PC-9 (cell line): ENCODE results near the gene ZCCHC7. TPM values are rescaled to one million over a fixed set of nuclear protein-coding genes. Genes with fewer than 3 reads are reported as not detected.
"Not testable (repeated sequence)": the region's sequence is repeated elsewhere in the genome, so short reads cannot be mapped to it uniquely, and the experiment has no call there.

Experiments used
- BruUV-seq: library from RNA; stranded (reverse); fragments of 400-500 nt; replicated peaks from 2 replicates; lab custom pipeline; 2021; lab: Mats Ljungman, UMichigan
- CTCF ChIA-PET: fragments of 300-600 bp; sonication (Branson Sonifier 250); formaldehyde crosslinking; loops from one replicate; lab custom pipeline; 2022; ENCODE audit warnings: antibody characterized with exemption; lab: Charles Lee
- POLR2A ChIA-PET: fragments of 300-600 bp; sonication (Branson Sonifier 250); formaldehyde crosslinking; loops from one replicate; lab custom pipeline; 2022; ENCODE audit warnings: antibody characterized with exemption; ENCODE audit not compliant: unreplicated experiment; lab: Charles Lee
- DNase-seq, 2 experiments: peaks; one replicate each; pipeline versions ENCODE4 v3.0.0 to v3.0.0-alpha.2; 2015 to 2022; ENCODE audit warnings: mixed read lengths in 1 of 2
- H2AFZ ChIP-seq: fragments of 200-600 bp; sonication (generic); 2 replicates; pipeline ENCODE4 v1.8.1; 2017; ENCODE audit warnings: antibody characterized with exemption
- H3F3A ChIP-seq: fragments of 200-600 bp; sonication (generic); 2 replicates; pipeline ENCODE4 v1.8.1; 2017; ENCODE audit warnings: antibody characterized with exemption, mild to moderate bottlenecking, low read depth; ENCODE audit not compliant: insufficient read depth
- H3K27ac ChIP-seq: fragments of 200-600 bp; sonication (generic); 2 replicates; pipeline ENCODE4 v1.6.1; 2016; ENCODE audit warnings: mixed run types
- H3K27me3 ChIP-seq: fragments of 200-600 bp; sonication (generic); 2 replicates; pipeline ENCODE4 v1.6.1; 2016; ENCODE audit warnings: low read depth, mixed run types; ENCODE audit not compliant: insufficient read depth
- H3K36me3 ChIP-seq: fragments of 200-600 bp; sonication (generic); 2 replicates; pipeline ENCODE4 v1.6.1; 2016; ENCODE audit warnings: low read depth, mixed run types
- H3K4me1 ChIP-seq: fragments of 200-600 bp; sonication (generic); replicated peaks from 2 replicates; pipeline ENCODE4 v1.6.1; 2016; ENCODE audit warnings: mixed run types; ENCODE audit not compliant: insufficient read depth
- H3K4me2 ChIP-seq: fragments of 200-600 bp; sonication (generic); 2 replicates; pipeline ENCODE4 v1.6.1; 2017; ENCODE audit warnings: mixed run types
- H3K4me3 ChIP-seq: fragments of 200-600 bp; sonication (generic); 2 replicates; pipeline ENCODE4 v1.6.1; 2016; ENCODE audit warnings: mixed run types
- H3K79me2 ChIP-seq: fragments of 200-600 bp; sonication (generic); 2 replicates; pipeline ENCODE4 v1.6.1; 2017; ENCODE audit warnings: low read depth, mixed run types
- H3K9me2 ChIP-seq: fragments of 200-600 bp; sonication (generic); 2 replicates; pipeline ENCODE4 v1.8.1; 2017; ENCODE audit warnings: mild to moderate bottlenecking; ENCODE audit not compliant: insufficient read depth
- H3K9me3 ChIP-seq: fragments of 200-600 bp; sonication (generic); 2 replicates; pipeline ENCODE4 v1.8.1; 2016; ENCODE audit warnings: low read depth; ENCODE audit not compliant: insufficient read depth
- H4K20me1 ChIP-seq: fragments of 200-600 bp; sonication (generic); 2 replicates; pipeline ENCODE4 v1.8.1; 2017; ENCODE audit not compliant: insufficient read depth
- EZH2 ChIP-seq: fragments of 200-600 bp; sonication (generic); IDR thresholded peaks from 2 replicates; pipeline ENCODE4 v1.8.0; 2017; ENCODE audit warnings: antibody characterized with exemption, low read depth
- intact Hi-C: fragments of 100-400 bp; cut with micrococcal nuclease; formaldehyde crosslinking; loops from one replicate; pipeline ENCODE4 v1.10.0; 2022; ENCODE audit not compliant: unreplicated experiment
- total RNA-seq: library from RNA; stranded (reverse); gene quantifications from 2 replicates; pipeline ENCODE4 v1.2.3, GENCODE V29; 2021
- TF ChIP-seq, protein P1 (sequence below): fragments of 200-600 bp; sonication (generic); conservative IDR thresholded peaks from 2 replicates; pipeline ENCODE4 v1.6.1; 2017; ENCODE audit warnings: mixed run types, antibody characterized with exemption, mild to moderate bottlenecking, moderate library complexity

Gene ZCCHC7
- total RNA-seq, 1 experiment from 2014 or later, result 15.9 TPM

DNA sequence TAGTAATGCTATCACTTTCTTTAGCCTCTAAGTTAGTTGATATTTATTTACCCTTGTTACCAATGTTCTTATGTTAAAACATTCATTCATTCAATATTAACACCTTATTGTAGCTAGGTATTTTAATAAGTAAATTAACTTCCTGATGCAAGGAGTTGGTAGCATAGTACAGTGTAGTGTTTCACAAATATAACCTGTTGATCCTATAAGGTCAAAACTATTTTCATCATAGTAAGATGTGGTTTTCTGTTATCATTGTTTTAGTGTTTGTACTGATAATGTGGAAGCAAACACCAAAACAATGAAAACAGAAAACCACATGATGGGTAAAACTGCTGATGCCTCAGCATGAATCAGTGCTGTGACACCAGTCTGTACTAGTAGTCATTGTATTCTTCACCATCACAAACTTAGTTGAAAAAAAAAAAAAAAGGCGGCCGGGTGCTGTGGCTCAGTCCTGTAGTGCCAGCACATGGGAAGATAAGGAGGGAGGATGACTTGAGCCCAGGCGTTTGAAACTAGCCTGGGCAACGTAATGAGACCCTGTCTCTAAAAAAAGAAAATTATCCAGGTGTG lies 36.5 kb downstream of the ZCCHC7 start:
- H3K9me2 ChIP-seq, result no peaks in the 10 kb centered on the region
- BruUV-seq, result no TSS peak
- POLR2A ChIA-PET, result no interaction called here
- H3K27ac ChIP-seq, result no peak overlapping the region
- TF ChIP-seq, protein P1, sequence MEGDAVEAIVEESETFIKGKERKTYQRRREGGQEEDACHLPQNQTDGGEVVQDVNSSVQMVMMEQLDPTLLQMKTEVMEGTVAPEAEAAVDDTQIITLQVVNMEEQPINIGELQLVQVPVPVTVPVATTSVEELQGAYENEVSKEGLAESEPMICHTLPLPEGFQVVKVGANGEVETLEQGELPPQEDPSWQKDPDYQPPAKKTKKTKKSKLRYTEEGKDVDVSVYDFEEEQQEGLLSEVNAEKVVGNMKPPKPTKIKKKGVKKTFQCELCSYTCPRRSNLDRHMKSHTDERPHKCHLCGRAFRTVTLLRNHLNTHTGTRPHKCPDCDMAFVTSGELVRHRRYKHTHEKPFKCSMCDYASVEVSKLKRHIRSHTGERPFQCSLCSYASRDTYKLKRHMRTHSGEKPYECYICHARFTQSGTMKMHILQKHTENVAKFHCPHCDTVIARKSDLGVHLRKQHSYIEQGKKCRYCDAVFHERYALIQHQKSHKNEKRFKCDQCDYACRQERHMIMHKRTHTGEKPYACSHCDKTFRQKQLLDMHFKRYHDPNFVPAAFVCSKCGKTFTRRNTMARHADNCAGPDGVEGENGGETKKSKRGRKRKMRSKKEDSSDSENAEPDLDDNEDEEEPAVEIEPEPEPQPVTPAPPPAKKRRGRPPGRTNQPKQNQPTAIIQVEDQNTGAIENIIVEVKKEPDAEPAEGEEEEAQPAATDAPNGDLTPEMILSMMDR, result no peak
- H3K27me3 ChIP-seq, result no peaks in the 10 kb centered on the region
- no peak for DNase-seq
- CTCF ChIA-PET, result no interaction called here
- intact Hi-C loops, result no loop called here
- no peaks in the 10 kb centered on the region for H3K36me3 ChIP-seq
- no peaks in the 10 kb centered on the region for H3K79me2 ChIP-seq
- H3K4me1 ChIP-seq, result no peaks in the 10 kb centered on the region
- no peak overlapping the region for H3K4me2 ChIP-seq
- H3F3A ChIP-seq, result no peaks in the 10 kb centered on the region
- no peak overlapping the region for H3K4me3 ChIP-seq
- H3K9me3 ChIP-seq, result no peaks in the 10 kb centered on the region
- H4K20me1 ChIP-seq, result no peaks in the 10 kb centered on the region
- H2AFZ ChIP-seq, result no peak overlapping the region

DNA sequence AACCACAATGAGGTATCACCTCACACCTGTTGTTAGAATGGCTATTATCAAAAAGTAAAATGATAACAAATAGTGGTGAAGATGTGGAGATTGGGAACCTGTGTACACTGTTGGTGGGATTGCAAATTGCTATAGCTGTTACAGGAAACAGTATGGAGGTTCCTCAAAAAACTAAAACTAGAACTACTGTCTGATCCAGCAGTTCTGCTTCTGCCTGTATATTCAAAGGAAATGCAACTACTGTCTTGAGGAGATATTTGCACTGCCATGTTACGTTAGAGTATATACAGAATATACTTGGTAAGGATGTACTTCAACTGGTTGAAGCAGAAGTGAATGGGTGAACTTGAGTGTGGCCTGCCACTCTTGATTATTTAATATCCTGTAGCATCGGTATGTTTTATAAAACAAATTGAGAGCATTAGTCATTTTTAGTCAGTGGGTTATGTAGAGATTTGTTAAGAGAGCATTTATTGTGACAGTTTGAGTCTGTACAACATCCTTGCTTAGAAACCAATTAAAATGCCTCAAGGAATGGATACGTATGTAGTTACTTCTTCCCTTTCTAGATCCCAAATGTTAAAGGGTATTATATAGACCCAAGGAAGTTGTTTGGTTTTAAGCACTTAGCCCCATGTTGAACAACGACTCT lies 37.5 kb downstream of the ZCCHC7 start:
- CTCF ChIA-PET, result no interaction called here
- no TSS peak for BruUV-seq
- H3F3A ChIP-seq, result no peaks in the 10 kb centered on the region

DNA sequence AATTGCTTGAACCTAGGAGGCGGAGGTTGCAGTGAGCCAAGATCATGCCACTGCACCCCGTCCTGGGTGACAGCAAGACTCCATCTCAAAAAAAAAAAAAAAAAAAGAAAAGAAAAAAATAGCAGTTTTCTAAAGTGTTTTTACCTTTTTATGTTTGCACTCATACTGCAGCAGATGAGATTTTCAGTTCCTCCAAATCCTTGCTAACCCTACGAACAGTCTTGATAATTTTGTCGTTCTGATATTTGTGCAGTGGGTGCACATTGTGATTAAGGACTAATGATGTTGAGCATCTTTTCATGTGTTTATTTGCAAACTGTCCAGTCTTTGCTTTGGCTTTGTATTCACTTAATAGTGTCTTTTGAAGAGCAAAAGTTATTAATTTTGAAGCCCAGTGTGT lies 42.9 kb downstream of the ZCCHC7 start:
- POLR2A ChIA-PET, result no interaction called here
- Histone ChIP-seq H3K36me3 (no peaks in the 10 kb centered on the region), H3K27ac (no peak overlapping the region), H3K79me2 (no peaks in the 10 kb centered on the region), H3F3A (no peaks in the 10 kb centered on the region), H3K4me2 (no peak overlapping the region), H4K20me1 (no peaks in the 10 kb centered on the region; the same call in 1 of the 2 replicates), H3K4me1 (no peaks in the 10 kb centered on the region), H3K27me3 (no peaks in the 10 kb centered on the region), H3K9me2 (no peaks in the 10 kb centered on the region), H3K4me3 (no peak overlapping the region), H3K9me3 (no peaks in the 10 kb centered on the region), H2AFZ (no peak overlapping the region)
- CTCF ChIA-PET, result no interaction called here
- BruUV-seq, result no TSS peak
- DNase-seq, result no peak
- TF ChIP-seq EZH2, result no peak
- TF ChIP-seq, protein P1, result no peak
- intact Hi-C loops, result no loop called here

More for the DNA sequence above, 37.5 kb downstream of the ZCCHC7 start:
- Histone ChIP-seq H3K27me3 (no peaks in the 10 kb centered on the region), H3K9me2 (no peaks in the 10 kb centered on the region), H3K79me2 (no peaks in the 10 kb centered on the region), H3K4me2 (no peak overlapping the region), H3K27ac (no peak overlapping the region), H3K36me3 (no peaks in the 10 kb centered on the region), H3K9me3 (no peaks in the 10 kb centered on the region), H3K4me3 (no peak overlapping the region), H3K4me1 (no peaks in the 10 kb centered on the region), H4K20me1 (no peaks in the 10 kb centered on the region), H2AFZ (no peak overlapping the region)
- TF ChIP-seq, protein P1, result no peak
- TF ChIP-seq EZH2, result no peak
- POLR2A ChIA-PET, result no interaction called here
- DNase-seq, result no peak
- intact Hi-C loops, result no loop called here

DNA sequence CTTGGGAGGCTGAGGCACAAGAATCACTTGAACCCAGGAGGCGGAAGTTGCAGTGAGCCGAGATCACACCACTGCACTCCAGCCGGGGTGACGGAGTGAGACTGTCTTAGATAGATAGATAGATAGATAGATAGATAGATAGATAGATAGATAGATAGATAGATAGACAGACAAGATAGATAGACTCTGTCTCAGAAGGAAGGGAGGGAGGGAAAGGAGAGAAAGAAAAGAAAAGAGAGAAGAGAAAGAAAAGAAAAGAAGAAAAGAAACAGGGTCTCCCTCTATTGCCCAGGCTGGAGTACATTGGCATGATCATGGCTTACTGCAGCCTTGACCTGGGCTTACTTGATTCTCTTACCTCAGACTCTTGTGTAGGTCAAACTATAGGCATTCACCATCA lies 44.0 kb downstream of the ZCCHC7 start:
- H3K27ac ChIP-seq, H3K4me1 ChIP-seq, BruUV-seq, H3K9me3 ChIP-seq, H3K4me2 ChIP-seq, POLR2A ChIA-PET, H4K20me1 ChIP-seq, H3K9me2 ChIP-seq, H3K4me3 ChIP-seq, H3K36me3 ChIP-seq, intact Hi-C loops, H3K79me2 ChIP-seq, H2AFZ ChIP-seq, H3F3A ChIP-seq, H3K27me3 ChIP-seq, CTCF ChIA-PET, DNase-seq: not testable (repeated sequence)
